ENCODE measurements around the gene TUG1. TPM values are rescaled to one million over a fixed set of nuclear protein-coding genes. Genes with fewer than 3 reads are reported as not detected.

Gene TUG1
- total and polyA plus RNA-seq, 9 of the 15 experiments (the other 6 are each of a cell fraction or from before 2014, with no cell fraction given): 24.7 to 132 (median 58.9) TPM

DNA sequence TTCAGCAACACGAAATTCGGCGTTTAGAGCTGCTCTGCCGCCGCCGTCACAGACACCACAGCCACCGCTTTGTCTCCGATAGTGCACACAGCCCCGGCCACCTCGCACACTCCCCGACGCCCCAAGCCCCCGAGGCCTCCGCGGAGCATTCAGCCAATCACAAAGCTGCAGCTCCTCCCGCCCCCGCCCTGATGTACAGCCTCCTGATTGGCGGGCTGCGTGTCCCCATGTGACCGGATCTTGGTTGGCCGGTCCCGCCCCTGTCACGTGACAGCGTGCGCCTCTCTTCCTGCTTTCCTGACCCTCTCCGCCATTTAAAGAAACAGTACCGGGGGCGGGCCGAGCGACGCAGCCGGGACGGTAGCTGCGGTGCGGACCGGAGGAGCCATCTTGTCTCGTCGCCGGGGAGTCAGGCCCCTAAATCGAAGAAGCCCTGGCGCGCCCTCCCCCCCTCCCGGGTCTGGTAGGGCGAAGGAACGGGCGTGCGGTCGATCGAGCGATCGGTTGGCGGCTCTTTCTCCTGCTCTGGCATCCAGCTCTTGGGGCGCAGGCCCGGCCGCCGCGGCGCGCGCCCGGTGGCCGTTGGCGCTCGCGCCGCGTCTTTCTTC lies at the start of gene TUG1 (continued):
- TF ChIP-seq, protein P1, sequence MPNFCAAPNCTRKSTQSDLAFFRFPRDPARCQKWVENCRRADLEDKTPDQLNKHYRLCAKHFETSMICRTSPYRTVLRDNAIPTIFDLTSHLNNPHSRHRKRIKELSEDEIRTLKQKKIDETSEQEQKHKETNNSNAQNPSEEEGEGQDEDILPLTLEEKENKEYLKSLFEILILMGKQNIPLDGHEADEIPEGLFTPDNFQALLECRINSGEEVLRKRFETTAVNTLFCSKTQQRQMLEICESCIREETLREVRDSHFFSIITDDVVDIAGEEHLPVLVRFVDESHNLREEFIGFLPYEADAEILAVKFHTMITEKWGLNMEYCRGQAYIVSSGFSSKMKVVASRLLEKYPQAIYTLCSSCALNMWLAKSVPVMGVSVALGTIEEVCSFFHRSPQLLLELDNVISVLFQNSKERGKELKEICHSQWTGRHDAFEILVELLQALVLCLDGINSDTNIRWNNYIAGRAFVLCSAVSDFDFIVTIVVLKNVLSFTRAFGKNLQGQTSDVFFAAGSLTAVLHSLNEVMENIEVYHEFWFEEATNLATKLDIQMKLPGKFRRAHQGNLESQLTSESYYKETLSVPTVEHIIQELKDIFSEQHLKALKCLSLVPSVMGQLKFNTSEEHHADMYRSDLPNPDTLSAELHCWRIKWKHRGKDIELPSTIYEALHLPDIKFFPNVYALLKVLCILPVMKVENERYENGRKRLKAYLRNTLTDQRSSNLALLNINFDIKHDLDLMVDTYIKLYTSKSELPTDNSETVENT (CRISPR knock-in tag; IDR thresholded peaks at IDR 0.05): no peak
- TF ChIP-seq ESRRB (CRISPR knock-in tag; IDR thresholded peaks at IDR 0.05; ENCODE audit: borderline replicate concordance): no peak
- TF ChIP-seq, protein P2, sequence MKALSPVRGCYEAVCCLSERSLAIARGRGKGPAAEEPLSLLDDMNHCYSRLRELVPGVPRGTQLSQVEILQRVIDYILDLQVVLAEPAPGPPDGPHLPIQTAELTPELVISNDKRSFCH (CRISPR knock-in tag; IDR thresholded peaks at IDR 0.05): no peak
- TF ChIP-seq, protein P2 (tag; IDR thresholded peaks at IDR 0.05): no peak
- no peak for TF ChIP-seq SRSF1 (IDR thresholded peaks at IDR 0.05; ENCODE audit: low read depth, low read length)
- no peak for TF ChIP-seq RBM39 (optimal IDR thresholded peaks at IDR 0.05; ENCODE audit: low read depth, low read length)
- TF ChIP-seq CBFA2T3 (IDR thresholded peaks at IDR 0.05): no peak
- TF ChIP-seq, protein P3, sequence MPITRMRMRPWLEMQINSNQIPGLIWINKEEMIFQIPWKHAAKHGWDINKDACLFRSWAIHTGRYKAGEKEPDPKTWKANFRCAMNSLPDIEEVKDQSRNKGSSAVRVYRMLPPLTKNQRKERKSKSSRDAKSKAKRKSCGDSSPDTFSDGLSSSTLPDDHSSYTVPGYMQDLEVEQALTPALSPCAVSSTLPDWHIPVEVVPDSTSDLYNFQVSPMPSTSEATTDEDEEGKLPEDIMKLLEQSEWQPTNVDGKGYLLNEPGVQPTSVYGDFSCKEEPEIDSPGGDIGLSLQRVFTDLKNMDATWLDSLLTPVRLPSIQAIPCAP (CRISPR knock-in tag; IDR thresholded peaks at IDR 0.05; ENCODE audit: borderline replicate concordance): no peak
- no peak for TF ChIP-seq PURB (CRISPR knock-in tag; IDR thresholded peaks at IDR 0.05; ENCODE audit: low read depth)
- TF ChIP-seq, protein P4, sequence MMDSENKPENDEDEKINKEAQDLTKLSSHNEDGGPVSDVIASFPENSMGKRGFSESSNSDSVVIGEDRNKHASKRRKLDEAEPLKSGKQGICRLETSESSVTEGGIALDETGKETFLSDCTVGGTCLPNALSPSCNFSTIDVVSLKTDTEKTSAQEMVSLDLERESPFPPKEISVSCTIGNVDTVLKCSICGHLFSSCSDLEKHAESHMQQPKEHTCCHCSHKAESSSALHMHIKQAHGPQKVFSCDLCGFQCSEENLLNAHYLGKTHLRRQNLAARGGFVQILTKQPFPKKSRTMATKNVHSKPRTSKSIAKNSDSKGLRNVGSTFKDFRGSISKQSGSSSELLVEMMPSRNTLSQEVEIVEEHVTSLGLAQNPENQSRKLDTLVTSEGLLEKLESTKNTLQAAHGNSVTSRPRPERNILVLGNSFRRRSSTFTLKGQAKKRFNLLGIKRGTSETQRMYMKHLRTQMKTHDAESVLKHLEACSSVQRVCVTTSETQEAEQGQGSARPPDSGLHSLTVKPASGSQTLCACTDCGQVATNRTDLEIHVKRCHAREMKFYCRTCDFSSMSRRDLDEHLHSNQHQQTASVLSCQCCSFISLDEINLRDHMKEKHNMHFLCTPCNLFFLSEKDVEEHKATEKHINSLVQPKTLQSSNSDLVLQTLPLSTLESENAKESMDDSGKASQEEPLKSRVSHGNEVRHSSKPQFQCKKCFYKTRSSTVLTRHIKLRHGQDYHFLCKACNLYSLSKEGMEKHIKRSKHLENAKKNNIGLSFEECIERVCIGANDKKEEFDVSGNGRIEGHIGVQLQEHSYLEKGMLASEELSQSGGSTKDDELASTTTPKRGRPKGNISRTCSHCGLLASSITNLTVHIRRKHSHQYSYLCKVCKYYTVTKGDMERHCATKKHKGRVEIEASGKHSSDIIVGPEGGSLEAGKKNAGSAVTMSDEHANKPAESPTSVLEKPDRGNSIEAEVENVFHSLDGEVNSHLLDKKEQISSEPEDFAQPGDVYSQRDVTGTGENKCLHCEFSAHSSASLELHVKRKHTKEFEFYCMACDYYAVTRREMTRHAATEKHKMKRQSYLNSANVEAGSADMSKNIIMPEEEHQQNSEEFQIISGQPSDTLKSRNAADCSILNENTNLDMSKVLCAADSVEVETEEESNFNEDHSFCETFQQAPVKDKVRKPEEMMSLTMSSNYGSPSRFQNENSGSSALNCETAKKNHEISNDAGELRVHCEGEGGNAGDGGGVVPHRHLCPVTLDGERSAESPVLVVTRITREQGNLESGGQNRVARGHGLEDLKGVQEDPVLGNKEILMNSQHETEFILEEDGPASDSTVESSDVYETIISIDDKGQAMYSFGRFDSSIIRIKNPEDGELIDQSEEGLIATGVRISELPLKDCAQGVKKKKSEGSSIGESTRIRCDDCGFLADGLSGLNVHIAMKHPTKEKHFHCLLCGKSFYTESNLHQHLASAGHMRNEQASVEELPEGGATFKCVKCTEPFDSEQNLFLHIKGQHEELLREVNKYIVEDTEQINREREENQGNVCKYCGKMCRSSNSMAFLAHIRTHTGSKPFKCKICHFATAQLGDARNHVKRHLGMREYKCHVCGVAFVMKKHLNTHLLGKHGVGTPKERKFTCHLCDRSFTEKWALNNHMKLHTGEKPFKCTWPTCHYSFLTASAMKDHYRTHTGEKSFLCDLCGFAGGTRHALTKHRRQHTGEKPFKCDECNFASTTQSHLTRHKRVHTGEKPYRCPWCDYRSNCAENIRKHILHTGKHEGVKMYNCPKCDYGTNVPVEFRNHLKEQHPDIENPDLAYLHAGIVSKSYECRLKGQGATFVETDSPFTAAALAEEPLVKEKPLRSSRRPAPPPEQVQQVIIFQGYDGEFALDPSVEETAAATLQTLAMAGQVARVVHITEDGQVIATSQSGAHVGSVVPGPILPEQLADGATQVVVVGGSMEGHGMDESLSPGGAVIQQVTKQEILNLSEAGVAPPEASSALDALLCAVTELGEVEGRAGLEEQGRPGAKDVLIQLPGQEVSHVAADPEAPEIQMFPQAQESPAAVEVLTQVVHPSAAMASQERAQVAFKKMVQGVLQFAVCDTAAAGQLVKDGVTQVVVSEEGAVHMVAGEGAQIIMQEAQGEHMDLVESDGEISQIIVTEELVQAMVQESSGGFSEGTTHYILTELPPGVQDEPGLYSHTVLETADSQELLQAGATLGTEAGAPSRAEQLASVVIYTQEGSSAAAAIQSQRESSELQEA (IDR thresholded peaks at IDR 0.05; ENCODE audit: low read depth): no peak
- no peak for TF ChIP-seq TFAM (CRISPR knock-in tag; conservative IDR thresholded peaks at IDR 0.05)
- TF ChIP-seq, protein P5, sequence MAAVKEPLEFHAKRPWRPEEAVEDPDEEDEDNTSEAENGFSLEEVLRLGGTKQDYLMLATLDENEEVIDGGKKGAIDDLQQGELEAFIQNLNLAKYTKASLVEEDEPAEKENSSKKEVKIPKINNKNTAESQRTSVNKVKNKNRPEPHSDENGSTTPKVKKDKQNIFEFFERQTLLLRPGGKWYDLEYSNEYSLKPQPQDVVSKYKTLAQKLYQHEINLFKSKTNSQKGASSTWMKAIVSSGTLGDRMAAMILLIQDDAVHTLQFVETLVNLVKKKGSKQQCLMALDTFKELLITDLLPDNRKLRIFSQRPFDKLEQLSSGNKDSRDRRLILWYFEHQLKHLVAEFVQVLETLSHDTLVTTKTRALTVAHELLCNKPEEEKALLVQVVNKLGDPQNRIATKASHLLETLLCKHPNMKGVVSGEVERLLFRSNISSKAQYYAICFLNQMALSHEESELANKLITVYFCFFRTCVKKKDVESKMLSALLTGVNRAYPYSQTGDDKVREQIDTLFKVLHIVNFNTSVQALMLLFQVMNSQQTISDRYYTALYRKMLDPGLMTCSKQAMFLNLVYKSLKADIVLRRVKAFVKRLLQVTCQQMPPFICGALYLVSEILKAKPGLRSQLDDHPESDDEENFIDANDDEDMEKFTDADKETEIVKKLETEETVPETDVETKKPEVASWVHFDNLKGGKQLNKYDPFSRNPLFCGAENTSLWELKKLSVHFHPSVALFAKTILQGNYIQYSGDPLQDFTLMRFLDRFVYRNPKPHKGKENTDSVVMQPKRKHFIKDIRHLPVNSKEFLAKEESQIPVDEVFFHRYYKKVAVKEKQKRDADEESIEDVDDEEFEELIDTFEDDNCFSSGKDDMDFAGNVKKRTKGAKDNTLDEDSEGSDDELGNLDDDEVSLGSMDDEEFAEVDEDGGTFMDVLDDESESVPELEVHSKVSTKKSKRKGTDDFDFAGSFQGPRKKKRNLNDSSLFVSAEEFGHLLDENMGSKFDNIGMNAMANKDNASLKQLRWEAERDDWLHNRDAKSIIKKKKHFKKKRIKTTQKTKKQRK (IDR thresholded peaks at IDR 0.05; ENCODE audit: borderline replicate concordance, low read depth, low read length): no peak
